C4-2B (cell line): Measurements from ENCODE around the gene TMEM95.

Experiments
- ZFX ChIP-seq: fragments of 450-650 bp; IDR thresholded peaks from 2 replicates; pipeline ENCODE4 v1.6.1; 2017
- TF ChIP-seq, protein P1 (sequence below): fragments of 450-650 bp; conservative IDR thresholded peaks from 2 replicates; pipeline ENCODE4 v1.5.1; 2017; ENCODE audit warnings: mild to moderate bottlenecking

DNA sequence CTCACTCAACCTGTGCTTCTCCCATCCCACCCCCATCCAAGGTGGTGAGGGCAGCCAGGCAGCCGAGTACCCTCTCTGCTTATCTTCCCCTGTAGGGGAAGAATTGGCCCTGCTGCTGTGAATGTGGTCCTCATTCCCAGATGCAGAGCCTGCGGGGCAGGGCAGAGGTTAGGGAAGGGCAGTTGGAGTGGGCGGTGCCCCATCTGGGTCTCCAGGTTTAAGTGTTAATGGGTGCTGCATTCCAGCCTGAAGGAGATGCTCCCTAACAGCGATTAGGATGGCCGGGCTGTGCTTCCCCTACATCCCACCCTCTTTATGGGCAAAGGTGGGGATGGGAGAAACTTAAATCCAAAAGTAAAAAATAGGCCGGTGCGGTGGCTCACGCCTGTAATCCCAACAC, 12.1 kb downstream of the TMEM95 start:
- TF ChIP-seq, protein P1, sequence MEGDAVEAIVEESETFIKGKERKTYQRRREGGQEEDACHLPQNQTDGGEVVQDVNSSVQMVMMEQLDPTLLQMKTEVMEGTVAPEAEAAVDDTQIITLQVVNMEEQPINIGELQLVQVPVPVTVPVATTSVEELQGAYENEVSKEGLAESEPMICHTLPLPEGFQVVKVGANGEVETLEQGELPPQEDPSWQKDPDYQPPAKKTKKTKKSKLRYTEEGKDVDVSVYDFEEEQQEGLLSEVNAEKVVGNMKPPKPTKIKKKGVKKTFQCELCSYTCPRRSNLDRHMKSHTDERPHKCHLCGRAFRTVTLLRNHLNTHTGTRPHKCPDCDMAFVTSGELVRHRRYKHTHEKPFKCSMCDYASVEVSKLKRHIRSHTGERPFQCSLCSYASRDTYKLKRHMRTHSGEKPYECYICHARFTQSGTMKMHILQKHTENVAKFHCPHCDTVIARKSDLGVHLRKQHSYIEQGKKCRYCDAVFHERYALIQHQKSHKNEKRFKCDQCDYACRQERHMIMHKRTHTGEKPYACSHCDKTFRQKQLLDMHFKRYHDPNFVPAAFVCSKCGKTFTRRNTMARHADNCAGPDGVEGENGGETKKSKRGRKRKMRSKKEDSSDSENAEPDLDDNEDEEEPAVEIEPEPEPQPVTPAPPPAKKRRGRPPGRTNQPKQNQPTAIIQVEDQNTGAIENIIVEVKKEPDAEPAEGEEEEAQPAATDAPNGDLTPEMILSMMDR = no peak
- TF ChIP-seq ZFX = no peak
